GM12875 (cell line): ENCODE results near the gene CHCHD3.

Experiments used
- H3K4me3 ChIP-seq: one replicate; pipeline ENCODE4 v1.5.1; 2011; ENCODE audit warnings: low read depth, low read length, control low read depth
- CTCF ChIP-seq: IDR thresholded peaks from 2 replicates; pipeline ENCODE4 v1.5.1; 2011; ENCODE audit warnings: low read depth, mild to moderate bottlenecking, control low read depth, inconsistent platforms, low read length, moderate library complexity, borderline replicate concordance; ENCODE audit not compliant: insufficient read depth

Gene CHCHD3

GRCh38 chr7:132760866-132761265 is 321.0 kb downstream of the CHCHD3 start:
- no peak overlapping the region for H3K4me3 ChIP-seq
- no peak for TF ChIP-seq CTCF

- TF ChIP-seq CTCF: no peak
- no peak overlapping the region for H3K4me3 ChIP-seq
These were observed 321.7 kb downstream of the CHCHD3 start for GRCh38 chr7:132760244-132760623.

- TF ChIP-seq CTCF: no peak
- no peak overlapping the region for H3K4me3 ChIP-seq
These were observed 322.2 kb downstream of the CHCHD3 start for GRCh38 chr7:132759482-132760243.

- no peak overlapping the region for H3K4me3 ChIP-seq
- TF ChIP-seq CTCF: no peak
These were observed 322.9 kb downstream of the CHCHD3 start for GRCh38 chr7:132758986-132759385.

- no peak overlapping the region for H3K4me3 ChIP-seq
- no peak for TF ChIP-seq CTCF
These were observed 324.1 kb downstream of the CHCHD3 start for GRCh38 chr7:132757783-132758182.

- TF ChIP-seq CTCF: no peak
- no peak overlapping the region for H3K4me3 ChIP-seq
These were observed 325.4 kb downstream of the CHCHD3 start for GRCh38 chr7:132756484-132756990.
